Measurements from ENCODE around the gene ABCF1.
"Not testable (repeated sequence)": the region's sequence is repeated elsewhere in the genome, so short reads cannot be mapped to it uniquely, and the experiment has no call there.

Gene ABCF1

GRCh38 chr6:30571075-30571761, at the start of gene ABCF1:
Gene ABCF1, plus strand, starts transcription at chr6:30571442. Its CDS starts 46 bp downstream, at chr6:30571488.
- peak; percentile 99 for DNase-seq (ENCODE audit: low read depth)

GRCh38 chr6:30521952-30522351, 49.3 kb upstream of the ABCF1 start:
- not testable (repeated sequence) for DNase-seq (ENCODE audit: low read depth)

- DNase-seq (ENCODE audit: low read depth): not testable (repeated sequence)
These were observed 44.8 kb upstream of the ABCF1 start for GRCh38 chr6:30526444-30526843.

GRCh38 chr6:30529349-30529875, 41.8 kb upstream of the ABCF1 start:
- DNase-seq (ENCODE audit: low read depth): not testable (repeated sequence)

- no peak for DNase-seq (ENCODE audit: low read depth)
These were observed 41.2 kb upstream of the ABCF1 start for GRCh38 chr6:30530014-30530413.

GRCh38 chr6:30533460-30534294, 37.6 kb upstream of the ABCF1 start:
- no peak for DNase-seq (ENCODE audit: low read depth)

GRCh38 chr6:30537931-30538330, 33.3 kb upstream of the ABCF1 start:
- DNase-seq (ENCODE audit: low read depth): no peak

GRCh38 chr6:30541515-30542403, 29.5 kb upstream of the ABCF1 start:
- DNase-seq (ENCODE audit: low read depth): peak; percentile 74

GRCh38 chr6:30542404-30542725, 28.9 kb upstream of the ABCF1 start:
- no peak for DNase-seq (ENCODE audit: low read depth)

- DNase-seq (ENCODE audit: low read depth): no peak
These were observed 28.3 kb upstream of the ABCF1 start for GRCh38 chr6:30542915-30543314.

- DNase-seq (ENCODE audit: low read depth): no peak
These were observed 27.4 kb upstream of the ABCF1 start for GRCh38 chr6:30543821-30544220.

- DNase-seq (ENCODE audit: low read depth): no peak
These were observed 26.5 kb upstream of the ABCF1 start for GRCh38 chr6:30544666-30545272.

GRCh38 chr6:30547454-30547853, 23.8 kb upstream of the ABCF1 start:
- no peak for DNase-seq (ENCODE audit: low read depth)

- DNase-seq (ENCODE audit: low read depth): no peak
These were observed 22.9 kb upstream of the ABCF1 start for GRCh38 chr6:30548375-30548774.

GRCh38 chr6:30554404-30554803, 16.8 kb upstream of the ABCF1 start:
- DNase-seq (ENCODE audit: low read depth): no peak

GRCh38 chr6:30554962-30555815, 16.1 kb upstream of the ABCF1 start:
- DNase-seq (ENCODE audit: low read depth): no peak

GRCh38 chr6:30555816-30556065, 15.5 kb upstream of the ABCF1 start:
- no peak for DNase-seq (ENCODE audit: low read depth)

GRCh38 chr6:30556066-30556905, 15.0 kb upstream of the ABCF1 start, which contains the start of gene GNL1:
Gene GNL1, minus strand, starts transcription at chr6:30556489. Its CDS starts 286 bp downstream, at chr6:30556203.
- DNase-seq (ENCODE audit: low read depth): peak; percentile 100

- DNase-seq (ENCODE audit: low read depth): peak; percentile 77
These were observed 14.1 kb upstream of the ABCF1 start, which contains the start of gene PRR3 for GRCh38 chr6:30556906-30557682. Gene PRR3, plus strand, starts transcription at chr6:30557295. Its CDS starts 50 bp downstream, at chr6:30557345.

All from activated gamma-delta T cell treated with anti-CD3 and anti-CD28 coated beads, Interleukin-2, amount 50 U/mL, for 16 hours (primary cell).